Mammary epithelial cell (primary cell): ENCODE data around the gene MAP3K9.

Source experiments
- EZH2 ChIP-seq: IDR thresholded peaks from 2 replicates; pipeline ENCODE4 v1.6.1; 2012; ENCODE audit warnings: low read length, inconsistent platforms, borderline replicate concordance
- TF ChIP-seq, protein P1 (sequence below), 2 donors: IDR thresholded peaks in 1 of 2; conservative IDR thresholded peaks in 1 of 2; 2 replicates each; pipeline ENCODE4 v1.5.1; 2011 to 2012; ENCODE audit warnings: inconsistent platforms in 2 of 2, low read length in 2 of 2, mild to moderate bottlenecking in 2 of 2, control low read depth in 1 of 2, low read depth in 1 of 2; ENCODE audit not compliant: insufficient read depth in 1 of 2; ENCODE audit errors: extremely low read depth in 1 of 2

DNA sequence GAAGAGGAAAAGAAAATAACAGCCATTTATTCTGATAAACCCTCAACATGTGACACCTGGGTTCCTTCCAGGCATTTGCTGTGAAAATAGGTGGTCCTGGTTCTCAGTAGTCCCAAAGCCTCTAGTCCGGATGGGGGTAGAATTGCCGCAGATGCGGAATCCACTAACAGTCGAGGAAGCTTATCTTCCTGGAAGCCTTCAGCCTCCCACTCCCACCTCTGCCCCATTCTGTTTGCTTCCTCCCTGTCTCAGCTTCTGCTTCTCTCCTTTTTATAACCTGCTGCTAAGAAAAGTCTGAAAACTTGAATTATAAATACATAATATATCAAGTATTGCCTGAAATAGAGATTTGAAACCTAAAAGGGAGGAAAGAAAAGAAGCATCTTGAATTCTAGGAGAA lies 14.0 kb upstream of the MAP3K9 start:
- TF ChIP-seq, protein P1, sequence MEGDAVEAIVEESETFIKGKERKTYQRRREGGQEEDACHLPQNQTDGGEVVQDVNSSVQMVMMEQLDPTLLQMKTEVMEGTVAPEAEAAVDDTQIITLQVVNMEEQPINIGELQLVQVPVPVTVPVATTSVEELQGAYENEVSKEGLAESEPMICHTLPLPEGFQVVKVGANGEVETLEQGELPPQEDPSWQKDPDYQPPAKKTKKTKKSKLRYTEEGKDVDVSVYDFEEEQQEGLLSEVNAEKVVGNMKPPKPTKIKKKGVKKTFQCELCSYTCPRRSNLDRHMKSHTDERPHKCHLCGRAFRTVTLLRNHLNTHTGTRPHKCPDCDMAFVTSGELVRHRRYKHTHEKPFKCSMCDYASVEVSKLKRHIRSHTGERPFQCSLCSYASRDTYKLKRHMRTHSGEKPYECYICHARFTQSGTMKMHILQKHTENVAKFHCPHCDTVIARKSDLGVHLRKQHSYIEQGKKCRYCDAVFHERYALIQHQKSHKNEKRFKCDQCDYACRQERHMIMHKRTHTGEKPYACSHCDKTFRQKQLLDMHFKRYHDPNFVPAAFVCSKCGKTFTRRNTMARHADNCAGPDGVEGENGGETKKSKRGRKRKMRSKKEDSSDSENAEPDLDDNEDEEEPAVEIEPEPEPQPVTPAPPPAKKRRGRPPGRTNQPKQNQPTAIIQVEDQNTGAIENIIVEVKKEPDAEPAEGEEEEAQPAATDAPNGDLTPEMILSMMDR (conservative IDR thresholded peaks at IDR 0.05 in 1 of 2, IDR thresholded peaks at IDR 0.05 in 1 of 2; ENCODE audit: extremely low read depth in 1 of 2, insufficient read depth in 1 of 2, low read depth in 1 of 2, low read length in 2 of 2): no peak
- no peak for TF ChIP-seq EZH2
